Ishikawa (cell line): ENCODE results near the gene TRIM32.

ENCODE experiments used
- CREB1 ChIP-seq: IDR thresholded peaks from 2 replicates; pipeline ENCODE4 v1.6.1; 2012; ENCODE audit warnings: low read depth
- EP300 ChIP-seq: IDR thresholded peaks from 2 replicates; pipeline ENCODE4 v1.6.1; 2012; ENCODE audit warnings: borderline replicate concordance
- RAD21 ChIP-seq: IDR thresholded peaks from 2 replicates; pipeline ENCODE4 v1.6.1; 2012; ENCODE audit warnings: low read depth
- TAF1 ChIP-seq: IDR thresholded peaks from 2 replicates; pipeline ENCODE4 v1.6.1; 2012; ENCODE audit warnings: low read depth, mild to moderate bottlenecking
- TEAD4 ChIP-seq: IDR thresholded peaks from 2 replicates; pipeline ENCODE4 v1.6.1; 2012
- YY1 ChIP-seq: IDR thresholded peaks from 2 replicates; pipeline ENCODE4 v1.6.1; 2012; ENCODE audit warnings: low read depth
- TF ChIP-seq, protein P1 (sequence below): IDR thresholded peaks from 2 replicates; pipeline ENCODE4 v1.6.1; 2012
- TF ChIP-seq, protein P2 (sequence below): IDR thresholded peaks from 2 replicates; pipeline ENCODE4 v1.6.1; 2012; ENCODE audit warnings: low read depth, mild to moderate bottlenecking

GRCh38 chr9:116726602-116727001 is 39.5 kb downstream of the TRIM32 start:
- TF ChIP-seq TAF1, result no peak
- no peak for TF ChIP-seq TEAD4
- no peak for TF ChIP-seq CREB1
- TF ChIP-seq, protein P1, sequence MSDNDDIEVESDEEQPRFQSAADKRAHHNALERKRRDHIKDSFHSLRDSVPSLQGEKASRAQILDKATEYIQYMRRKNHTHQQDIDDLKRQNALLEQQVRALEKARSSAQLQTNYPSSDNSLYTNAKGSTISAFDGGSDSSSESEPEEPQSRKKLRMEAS, result no peak
- TF ChIP-seq EP300, result no peak
- TF ChIP-seq YY1, result no peak
- no peak for TF ChIP-seq RAD21
- TF ChIP-seq, protein P2, sequence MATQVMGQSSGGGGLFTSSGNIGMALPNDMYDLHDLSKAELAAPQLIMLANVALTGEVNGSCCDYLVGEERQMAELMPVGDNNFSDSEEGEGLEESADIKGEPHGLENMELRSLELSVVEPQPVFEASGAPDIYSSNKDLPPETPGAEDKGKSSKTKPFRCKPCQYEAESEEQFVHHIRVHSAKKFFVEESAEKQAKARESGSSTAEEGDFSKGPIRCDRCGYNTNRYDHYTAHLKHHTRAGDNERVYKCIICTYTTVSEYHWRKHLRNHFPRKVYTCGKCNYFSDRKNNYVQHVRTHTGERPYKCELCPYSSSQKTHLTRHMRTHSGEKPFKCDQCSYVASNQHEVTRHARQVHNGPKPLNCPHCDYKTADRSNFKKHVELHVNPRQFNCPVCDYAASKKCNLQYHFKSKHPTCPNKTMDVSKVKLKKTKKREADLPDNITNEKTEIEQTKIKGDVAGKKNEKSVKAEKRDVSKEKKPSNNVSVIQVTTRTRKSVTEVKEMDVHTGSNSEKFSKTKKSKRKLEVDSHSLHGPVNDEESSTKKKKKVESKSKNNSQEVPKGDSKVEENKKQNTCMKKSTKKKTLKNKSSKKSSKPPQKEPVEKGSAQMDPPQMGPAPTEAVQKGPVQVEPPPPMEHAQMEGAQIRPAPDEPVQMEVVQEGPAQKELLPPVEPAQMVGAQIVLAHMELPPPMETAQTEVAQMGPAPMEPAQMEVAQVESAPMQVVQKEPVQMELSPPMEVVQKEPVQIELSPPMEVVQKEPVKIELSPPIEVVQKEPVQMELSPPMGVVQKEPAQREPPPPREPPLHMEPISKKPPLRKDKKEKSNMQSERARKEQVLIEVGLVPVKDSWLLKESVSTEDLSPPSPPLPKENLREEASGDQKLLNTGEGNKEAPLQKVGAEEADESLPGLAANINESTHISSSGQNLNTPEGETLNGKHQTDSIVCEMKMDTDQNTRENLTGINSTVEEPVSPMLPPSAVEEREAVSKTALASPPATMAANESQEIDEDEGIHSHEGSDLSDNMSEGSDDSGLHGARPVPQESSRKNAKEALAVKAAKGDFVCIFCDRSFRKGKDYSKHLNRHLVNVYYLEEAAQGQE, result no peak
